ENCODE results near the gene CCNDBP1. TPM values are rescaled to one million over a fixed set of nuclear protein-coding genes. Genes with fewer than 3 reads are reported as not detected.

CCNDBP1 gene
- total RNA-seq, 1 experiment from 2014 or later = 20.4 TPM

- ATAC-seq (no peak), DNase-seq (ENCODE audit: low spot score) (no peak)
- H3K36me3 Mint-ChIP-seq = peaks cover 15% of the 10 kb centered on the region; the same call in 1 of the 2 replicates
- ChIA-PET POLR2A (no interaction called here), CTCF (interaction anchor here (2.4 kb wide), 1 partner anchor 14 kb away, joined by 11 read pairs; no protein-coding TSS in a partner anchor)
- peaks cover 7% of the 10 kb centered on the region for H3K4me1 Mint-ChIP-seq
- no peak overlapping the region for H3K27ac Mint-ChIP-seq
- H3K9me3 Mint-ChIP-seq = no peaks in the 10 kb centered on the region
- H3K27me3 Mint-ChIP-seq (ENCODE audit: low read depth) = no peaks in the 10 kb centered on the region
- H3K4me3 Mint-ChIP-seq = no peak overlapping the region
- TF ChIP-seq JAZF1 (CRISPR knock-in tag; IDR thresholded peaks at IDR 0.05) = no peak
- TF ChIP-seq ZNF396 (CRISPR knock-in tag; IDR thresholded peaks at IDR 0.05; ENCODE audit: borderline replicate concordance) = no peak
- no peak for TF ChIP-seq EMX1 (CRISPR knock-in tag; IDR thresholded peaks at IDR 0.05)
- TF ChIP-seq CBFB (CRISPR knock-in tag; IDR thresholded peaks at IDR 0.05; ENCODE audit: low read depth) = no peak
- TF ChIP-seq, protein P1, sequence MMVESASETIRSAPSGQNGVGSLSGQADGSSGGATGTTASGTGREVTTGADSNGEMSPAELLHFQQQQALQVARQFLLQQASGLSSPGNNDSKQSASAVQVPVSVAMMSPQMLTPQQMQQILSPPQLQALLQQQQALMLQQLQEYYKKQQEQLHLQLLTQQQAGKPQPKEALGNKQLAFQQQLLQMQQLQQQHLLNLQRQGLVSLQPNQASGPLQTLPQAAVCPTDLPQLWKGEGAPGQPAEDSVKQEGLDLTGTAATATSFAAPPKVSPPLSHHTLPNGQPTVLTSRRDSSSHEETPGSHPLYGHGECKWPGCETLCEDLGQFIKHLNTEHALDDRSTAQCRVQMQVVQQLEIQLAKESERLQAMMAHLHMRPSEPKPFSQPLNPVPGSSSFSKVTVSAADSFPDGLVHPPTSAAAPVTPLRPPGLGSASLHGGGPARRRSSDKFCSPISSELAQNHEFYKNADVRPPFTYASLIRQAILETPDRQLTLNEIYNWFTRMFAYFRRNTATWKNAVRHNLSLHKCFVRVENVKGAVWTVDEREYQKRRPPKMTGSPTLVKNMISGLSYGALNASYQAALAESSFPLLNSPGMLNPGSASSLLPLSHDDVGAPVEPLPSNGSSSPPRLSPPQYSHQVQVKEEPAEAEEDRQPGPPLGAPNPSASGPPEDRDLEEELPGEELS (CRISPR knock-in tag; IDR thresholded peaks at IDR 0.05) = no peak
These were observed 5.0 kb downstream of the CCNDBP1 start for GRCh38 chr15:43190178-43190577.

GRCh38 chr15:43193710-43194109 is 8.5 kb downstream of the CCNDBP1 start:
- peaks cover 13% of the 10 kb centered on the region for H3K9me3 Mint-ChIP-seq
- DNase-seq (ENCODE audit: low spot score) = no peak
- peaks cover 31% of the 10 kb centered on the region for H3K36me3 Mint-ChIP-seq
- H3K4me3 Mint-ChIP-seq = no peak overlapping the region
- peaks cover 7% of the 10 kb centered on the region for H3K27me3 Mint-ChIP-seq (ENCODE audit: low read depth)
- TF ChIP-seq ELF4 (CRISPR knock-in tag; IDR thresholded peaks at IDR 0.05; ENCODE audit: low read depth) (no peak), ZNF317 (CRISPR knock-in tag; IDR thresholded peaks at IDR 0.05; ENCODE audit: borderline replicate concordance, low read depth) (no peak), ETV6 (CRISPR knock-in tag; IDR thresholded peaks at IDR 0.05) (no peak), SMAD3 (CRISPR knock-in tag; IDR thresholded peaks at IDR 0.05; ENCODE audit: borderline replicate concordance) (no peak)
- TF ChIP-seq, protein P2, sequence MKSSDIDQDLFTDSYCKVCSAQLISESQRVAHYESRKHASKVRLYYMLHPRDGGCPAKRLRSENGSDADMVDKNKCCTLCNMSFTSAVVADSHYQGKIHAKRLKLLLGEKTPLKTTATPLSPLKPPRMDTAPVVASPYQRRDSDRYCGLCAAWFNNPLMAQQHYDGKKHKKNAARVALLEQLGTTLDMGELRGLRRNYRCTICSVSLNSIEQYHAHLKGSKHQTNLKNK (CRISPR knock-in tag; IDR thresholded peaks at IDR 0.05) = no peak
- H3K4me1 Mint-ChIP-seq = no peaks in the 10 kb centered on the region
- ATAC-seq = no peak
- ChIA-PET POLR2A (no interaction called here), CTCF (interaction anchor here (1.2 to 4.1 kb wide), 2 partner anchors 8 to 10 kb away, joined by 4 to 26 read pairs; partner anchors contain the start of gene CCNDBP1)
- no peak overlapping the region for H3K27ac Mint-ChIP-seq

DNA sequence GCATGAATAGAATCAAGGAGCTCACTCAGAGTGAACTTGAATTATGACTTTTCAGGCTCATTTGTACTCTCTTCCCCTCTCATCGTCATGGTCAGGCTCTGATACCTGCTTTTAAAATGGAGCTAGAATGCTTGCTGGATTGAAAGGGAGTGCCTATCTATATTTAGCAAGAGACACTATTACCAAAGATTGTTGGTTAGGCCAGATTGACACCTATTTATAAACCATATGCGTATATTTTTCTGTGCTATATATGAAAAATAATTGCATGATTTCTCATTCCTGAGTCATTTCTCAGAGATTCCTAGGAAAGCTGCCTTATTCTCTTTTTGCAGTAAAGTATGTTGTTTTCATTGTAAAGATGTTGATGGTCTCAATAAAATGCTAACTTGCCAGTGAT is 9.6 kb downstream of the CCNDBP1 start:
- H3K27ac Mint-ChIP-seq = no peak overlapping the region
- no peak overlapping the region for H3K4me3 Mint-ChIP-seq
- POLR2A ChIA-PET = interaction anchor here (0.7 kb wide), 1 partner anchor 550 kb away, joined by 5 read pairs; no protein-coding TSS in a partner anchor
- CTCF ChIA-PET = interaction anchor here (1.2 to 4.1 kb wide), 5 partner anchors 9 to 87 kb away, joined by 3 to 26 read pairs (median 4); partner anchors contain the start of gene CCNDBP1
- no peak for DNase-seq (ENCODE audit: low spot score)
- TF ChIP-seq MYBL2 (CRISPR knock-in tag; IDR thresholded peaks at IDR 0.05) = no peak
- ATAC-seq = no peak
- no peaks in the 10 kb centered on the region for H3K4me1 Mint-ChIP-seq
- peaks cover 31% of the 10 kb centered on the region for H3K36me3 Mint-ChIP-seq
- H3K9me3 Mint-ChIP-seq = peaks cover 22% of the 10 kb centered on the region
- H3K27me3 Mint-ChIP-seq (ENCODE audit: low read depth) = peaks cover 7% of the 10 kb centered on the region

DNA sequence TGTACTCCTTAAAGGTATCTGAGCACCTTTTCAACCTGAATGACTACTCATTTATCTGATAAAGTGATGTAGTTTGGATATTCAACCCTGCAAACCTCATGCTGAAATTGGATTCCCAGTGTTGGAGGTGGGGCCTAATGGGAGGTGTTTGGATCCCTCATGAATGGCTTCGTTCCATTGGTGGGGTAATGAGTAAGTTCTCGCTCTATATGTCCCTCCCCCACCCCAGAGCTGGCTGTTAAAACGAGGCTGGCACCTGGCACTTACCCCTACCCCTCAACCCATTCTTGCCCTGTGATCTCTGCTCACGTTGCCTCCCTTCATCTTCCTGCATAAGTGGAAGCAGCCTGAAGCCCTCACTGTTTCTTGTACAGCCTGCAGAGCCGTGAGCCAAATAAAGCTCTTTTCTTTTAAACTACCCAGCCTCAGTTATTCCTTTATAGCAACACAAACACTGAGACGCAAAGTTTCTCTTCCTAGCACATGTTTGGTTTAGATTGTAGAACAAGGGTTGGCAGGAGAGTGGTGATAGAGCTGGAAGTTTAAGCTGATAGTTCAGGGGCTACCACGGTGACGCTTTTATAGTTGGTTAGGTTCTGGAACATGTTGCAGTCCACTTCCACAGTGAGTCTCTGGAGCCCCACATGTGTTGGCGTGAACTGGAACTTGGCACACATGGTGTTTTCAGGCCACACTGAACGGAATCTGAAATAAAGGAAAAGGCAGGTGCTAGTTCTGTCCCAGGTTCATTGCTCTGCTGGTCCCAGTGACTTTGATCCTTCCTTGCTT is 11.8 kb downstream of the CCNDBP1 start:
- Mint-ChIP-seq H3K27ac (no peak overlapping the region), H3K27me3 (ENCODE audit: low read depth) (peaks cover 7% of the 10 kb centered on the region), H3K4me1 (no peaks in the 10 kb centered on the region), H3K36me3 (peaks cover 20% of the 10 kb centered on the region), H3K4me3 (no peak overlapping the region), H3K9me3 (peaks cover 26% of the 10 kb centered on the region)
- ChIA-PET POLR2A (no interaction called here), CTCF (interaction anchor here (0.6 to 1.1 kb wide), 3 partner anchors 11 to 22 kb away, joined by 3 to 4 read pairs (median 3); no protein-coding TSS in a partner anchor)
- DNase-seq (ENCODE audit: low spot score) (no peak), ATAC-seq (no peak)
- TF ChIP-seq ZNF416 (CRISPR knock-in tag; IDR thresholded peaks at IDR 0.05) = no peak
- no peak for TF ChIP-seq FOXK1 (CRISPR knock-in tag; IDR thresholded peaks at IDR 0.05)
- no peak for TF ChIP-seq SMAD4 (CRISPR knock-in tag; IDR thresholded peaks at IDR 0.05)
- TF ChIP-seq, protein P3, sequence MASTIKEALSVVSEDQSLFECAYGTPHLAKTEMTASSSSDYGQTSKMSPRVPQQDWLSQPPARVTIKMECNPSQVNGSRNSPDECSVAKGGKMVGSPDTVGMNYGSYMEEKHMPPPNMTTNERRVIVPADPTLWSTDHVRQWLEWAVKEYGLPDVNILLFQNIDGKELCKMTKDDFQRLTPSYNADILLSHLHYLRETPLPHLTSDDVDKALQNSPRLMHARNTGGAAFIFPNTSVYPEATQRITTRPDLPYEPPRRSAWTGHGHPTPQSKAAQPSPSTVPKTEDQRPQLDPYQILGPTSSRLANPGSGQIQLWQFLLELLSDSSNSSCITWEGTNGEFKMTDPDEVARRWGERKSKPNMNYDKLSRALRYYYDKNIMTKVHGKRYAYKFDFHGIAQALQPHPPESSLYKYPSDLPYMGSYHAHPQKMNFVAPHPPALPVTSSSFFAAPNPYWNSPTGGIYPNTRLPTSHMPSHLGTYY (CRISPR knock-in tag; IDR thresholded peaks at IDR 0.05) = no peak
- TF ChIP-seq, protein P4, sequence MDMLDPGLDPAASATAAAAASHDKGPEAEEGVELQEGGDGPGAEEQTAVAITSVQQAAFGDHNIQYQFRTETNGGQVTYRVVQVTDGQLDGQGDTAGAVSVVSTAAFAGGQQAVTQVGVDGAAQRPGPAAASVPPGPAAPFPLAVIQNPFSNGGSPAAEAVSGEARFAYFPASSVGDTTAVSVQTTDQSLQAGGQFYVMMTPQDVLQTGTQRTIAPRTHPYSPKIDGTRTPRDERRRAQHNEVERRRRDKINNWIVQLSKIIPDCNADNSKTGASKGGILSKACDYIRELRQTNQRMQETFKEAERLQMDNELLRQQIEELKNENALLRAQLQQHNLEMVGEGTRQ (CRISPR knock-in tag; IDR thresholded peaks at IDR 0.05) = no peak
- no peak for TF ChIP-seq ZNF671 (CRISPR knock-in tag; IDR thresholded peaks at IDR 0.05)
- no peak for TF ChIP-seq RELA (CRISPR knock-in tag; IDR thresholded peaks at IDR 0.05; ENCODE audit: borderline replicate concordance)
- TF ChIP-seq, protein P5, sequence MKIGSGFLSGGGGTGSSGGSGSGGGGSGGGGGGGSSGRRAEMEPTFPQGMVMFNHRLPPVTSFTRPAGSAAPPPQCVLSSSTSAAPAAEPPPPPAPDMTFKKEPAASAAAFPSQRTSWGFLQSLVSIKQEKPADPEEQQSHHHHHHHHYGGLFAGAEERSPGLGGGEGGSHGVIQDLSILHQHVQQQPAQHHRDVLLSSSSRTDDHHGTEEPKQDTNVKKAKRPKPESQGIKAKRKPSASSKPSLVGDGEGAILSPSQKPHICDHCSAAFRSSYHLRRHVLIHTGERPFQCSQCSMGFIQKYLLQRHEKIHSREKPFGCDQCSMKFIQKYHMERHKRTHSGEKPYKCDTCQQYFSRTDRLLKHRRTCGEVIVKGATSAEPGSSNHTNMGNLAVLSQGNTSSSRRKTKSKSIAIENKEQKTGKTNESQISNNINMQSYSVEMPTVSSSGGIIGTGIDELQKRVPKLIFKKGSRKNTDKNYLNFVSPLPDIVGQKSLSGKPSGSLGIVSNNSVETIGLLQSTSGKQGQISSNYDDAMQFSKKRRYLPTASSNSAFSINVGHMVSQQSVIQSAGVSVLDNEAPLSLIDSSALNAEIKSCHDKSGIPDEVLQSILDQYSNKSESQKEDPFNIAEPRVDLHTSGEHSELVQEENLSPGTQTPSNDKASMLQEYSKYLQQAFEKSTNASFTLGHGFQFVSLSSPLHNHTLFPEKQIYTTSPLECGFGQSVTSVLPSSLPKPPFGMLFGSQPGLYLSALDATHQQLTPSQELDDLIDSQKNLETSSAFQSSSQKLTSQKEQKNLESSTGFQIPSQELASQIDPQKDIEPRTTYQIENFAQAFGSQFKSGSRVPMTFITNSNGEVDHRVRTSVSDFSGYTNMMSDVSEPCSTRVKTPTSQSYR (CRISPR knock-in tag; IDR thresholded peaks at IDR 0.05) = no peak
- TF ChIP-seq, protein P2 (CRISPR knock-in tag; IDR thresholded peaks at IDR 0.05) = no peak
- no peak for TF ChIP-seq ZNF138 (CRISPR knock-in tag; conservative IDR thresholded peaks at IDR 0.05)
- no peak for TF ChIP-seq TEAD1 (CRISPR knock-in tag; IDR thresholded peaks at IDR 0.05)

Data from WTC11 (cell line).